GM21825 (cell line): ENCODE measurements around the gene INCENP.
"Not testable (repeated sequence)": the region's sequence is repeated elsewhere in the genome, so short reads cannot be mapped to it uniquely, and the experiment has no call there.

Experiments
- ATAC-seq: cut with Tn5 transposase; IDR thresholded peaks from one replicate; pipeline ENCODE4 v1.9.1; 2021; ENCODE audit warnings: mild to moderate bottlenecking, moderate library complexity; ENCODE audit not compliant: unreplicated experiment

Gene INCENP

DNA sequence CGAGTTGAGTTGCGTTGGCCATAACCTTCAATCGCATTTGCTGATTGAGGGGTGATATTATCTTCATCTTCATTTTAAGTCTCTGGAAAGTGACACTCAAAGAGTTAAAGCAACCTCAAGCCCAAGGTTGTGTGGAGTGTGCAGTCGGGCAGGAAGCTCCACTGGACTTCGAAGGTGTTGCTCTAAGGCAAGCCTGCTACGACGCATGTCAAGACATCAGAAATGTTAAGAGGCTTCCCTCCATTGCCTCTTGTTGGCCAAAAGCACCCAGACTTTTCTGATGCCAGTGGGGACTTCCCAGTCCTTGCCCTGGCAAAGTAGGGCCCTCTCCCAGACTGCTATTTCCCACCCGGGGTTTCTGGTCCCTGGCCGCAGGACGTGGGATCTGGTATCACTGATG lies 42.6 kb downstream of the INCENP start:
- no peak for ATAC-seq

DNA sequence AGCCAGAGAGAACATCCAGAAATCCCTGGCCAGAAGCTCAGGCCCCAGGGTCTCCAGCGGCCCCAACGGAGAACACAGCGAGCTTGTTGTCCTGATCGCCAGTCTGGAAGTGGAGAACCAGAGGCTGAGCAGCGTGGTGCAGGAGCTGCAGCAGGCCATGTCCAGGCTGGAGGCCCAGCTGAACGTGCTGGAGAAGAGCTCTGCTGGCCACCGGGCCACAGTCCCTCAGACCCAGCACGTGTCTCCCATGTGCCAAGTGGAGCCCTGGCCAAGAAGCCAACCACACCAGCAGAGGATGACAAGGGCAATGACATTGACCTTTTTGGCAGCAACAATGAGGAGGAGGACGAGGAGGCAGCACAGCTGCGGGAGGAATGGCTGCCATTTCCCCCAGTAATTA lies 45.6 kb downstream of the INCENP start:
- ATAC-seq: no peak

DNA sequence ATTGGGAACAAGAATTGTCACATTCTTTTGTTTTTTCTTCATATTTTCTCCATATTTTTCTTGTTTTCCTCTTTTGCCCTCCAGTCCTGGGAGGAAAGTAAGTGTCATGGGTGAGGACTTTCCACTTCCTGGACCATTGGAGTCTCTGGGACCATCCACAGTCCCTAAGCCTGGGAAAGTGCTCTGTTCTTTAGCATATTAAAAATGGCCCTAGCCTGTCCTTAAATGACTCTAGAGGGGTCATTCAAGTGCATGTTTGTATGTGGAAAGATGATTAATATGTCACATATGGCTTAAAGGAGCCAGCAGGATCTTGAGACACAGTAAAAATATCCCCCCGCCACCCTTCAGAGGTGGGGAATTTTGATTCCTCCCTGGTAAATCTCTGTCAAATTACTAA lies 46.1 kb downstream of the INCENP start:
- no peak for ATAC-seq

DNA sequence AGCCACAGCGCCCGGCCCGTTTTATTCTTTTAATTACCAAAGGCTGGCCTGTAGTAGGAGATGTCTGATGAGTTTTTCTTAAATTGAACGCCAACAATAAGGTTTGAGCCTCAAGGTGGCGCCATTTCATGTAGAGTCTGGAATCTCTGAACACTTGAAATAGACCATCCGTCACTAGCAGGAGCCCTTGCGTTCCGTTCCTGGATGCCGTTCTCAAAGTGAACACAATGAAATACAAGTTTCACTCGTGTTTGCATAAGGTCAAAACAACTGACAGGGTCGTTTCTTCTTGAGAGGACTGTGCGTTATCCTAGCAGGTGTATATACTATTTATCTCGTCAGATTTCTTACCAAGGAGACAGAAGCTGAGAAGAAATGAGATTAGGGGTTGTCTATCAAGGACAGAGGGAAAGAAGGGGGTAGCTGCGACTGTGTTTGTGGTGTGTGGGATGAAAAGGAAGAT lies 47.5 kb downstream of the INCENP start:
- no peak for ATAC-seq

DNA sequence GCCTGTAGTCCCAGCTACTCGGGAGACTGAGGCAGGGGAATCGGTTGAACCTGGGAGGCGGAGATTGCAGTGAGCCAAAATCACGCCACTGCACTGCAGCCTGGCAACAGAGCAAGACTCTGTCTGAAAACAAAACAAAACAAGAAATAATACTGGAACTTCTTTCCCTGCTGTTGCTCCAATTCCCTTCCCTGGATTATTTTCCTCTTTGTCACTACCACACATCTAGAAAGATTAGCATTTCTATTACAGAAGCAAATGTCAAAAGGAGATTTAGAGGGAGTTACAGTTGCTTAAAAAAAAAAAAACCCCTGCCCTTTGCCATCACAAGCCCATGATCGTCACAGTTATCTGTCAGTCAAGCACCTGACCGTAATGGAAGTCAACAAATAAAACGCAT lies 48.5 kb downstream of the INCENP start:
- ATAC-seq: no peak

DNA sequence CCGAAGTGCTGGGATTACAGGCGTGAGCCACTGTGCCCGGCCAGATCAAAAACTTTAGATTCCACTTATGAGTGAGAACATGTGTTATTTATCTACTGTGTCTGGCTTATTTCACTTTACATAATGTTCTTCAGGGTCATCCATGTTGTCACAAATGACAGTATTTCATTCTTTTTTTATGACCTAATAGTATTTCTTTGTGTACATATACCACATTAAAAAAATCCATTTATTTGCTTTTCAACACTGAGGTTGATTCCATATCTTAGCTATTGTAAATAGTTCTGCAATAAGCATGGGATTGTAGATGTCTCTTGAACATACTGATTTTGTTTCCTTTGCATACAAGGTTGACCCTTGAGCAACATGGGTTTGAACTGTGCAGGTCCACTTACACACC lies 53.0 kb downstream of the INCENP start:
- no peak for ATAC-seq

DNA sequence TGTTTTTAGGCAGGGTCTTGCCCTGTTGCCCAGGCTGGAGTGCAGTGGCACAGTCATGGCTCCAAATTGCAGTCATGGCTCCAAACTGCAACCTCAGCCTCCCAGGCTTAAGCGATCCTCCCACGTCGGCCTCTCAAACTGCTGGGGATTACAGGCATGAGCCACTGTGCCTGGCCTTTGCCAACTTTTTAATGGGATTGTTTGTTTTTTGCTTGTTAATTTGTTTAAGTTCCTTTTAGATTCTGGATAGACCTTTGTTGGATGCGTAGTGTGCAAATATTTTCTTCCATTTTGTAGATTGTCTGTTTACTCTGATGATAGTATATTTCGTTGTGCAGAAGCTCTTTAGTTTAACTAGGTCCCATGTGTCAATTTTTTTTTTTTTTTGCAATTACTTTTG lies 56.2 kb downstream of the INCENP start:
- ATAC-seq: no peak

DNA sequence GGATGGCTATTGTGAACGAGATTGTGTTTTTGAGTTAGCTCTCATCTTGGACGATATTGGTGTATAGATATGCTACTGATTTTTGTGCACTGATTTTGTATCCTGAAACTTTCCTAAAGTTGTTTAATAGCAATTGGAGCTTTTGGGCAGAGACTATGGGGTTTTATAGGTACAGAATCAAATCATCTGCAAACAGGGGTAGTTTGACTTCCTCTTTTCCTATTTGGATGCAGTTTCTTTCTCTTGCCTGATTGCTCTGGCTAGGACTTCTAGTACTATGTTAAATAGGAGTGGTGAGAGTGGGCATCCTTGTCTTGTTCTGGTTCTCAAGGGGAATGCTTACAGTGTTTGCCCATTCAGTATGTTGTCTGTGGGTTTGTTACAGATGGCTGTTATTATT lies 57.3 kb downstream of the INCENP start:
- no peak for ATAC-seq

DNA sequence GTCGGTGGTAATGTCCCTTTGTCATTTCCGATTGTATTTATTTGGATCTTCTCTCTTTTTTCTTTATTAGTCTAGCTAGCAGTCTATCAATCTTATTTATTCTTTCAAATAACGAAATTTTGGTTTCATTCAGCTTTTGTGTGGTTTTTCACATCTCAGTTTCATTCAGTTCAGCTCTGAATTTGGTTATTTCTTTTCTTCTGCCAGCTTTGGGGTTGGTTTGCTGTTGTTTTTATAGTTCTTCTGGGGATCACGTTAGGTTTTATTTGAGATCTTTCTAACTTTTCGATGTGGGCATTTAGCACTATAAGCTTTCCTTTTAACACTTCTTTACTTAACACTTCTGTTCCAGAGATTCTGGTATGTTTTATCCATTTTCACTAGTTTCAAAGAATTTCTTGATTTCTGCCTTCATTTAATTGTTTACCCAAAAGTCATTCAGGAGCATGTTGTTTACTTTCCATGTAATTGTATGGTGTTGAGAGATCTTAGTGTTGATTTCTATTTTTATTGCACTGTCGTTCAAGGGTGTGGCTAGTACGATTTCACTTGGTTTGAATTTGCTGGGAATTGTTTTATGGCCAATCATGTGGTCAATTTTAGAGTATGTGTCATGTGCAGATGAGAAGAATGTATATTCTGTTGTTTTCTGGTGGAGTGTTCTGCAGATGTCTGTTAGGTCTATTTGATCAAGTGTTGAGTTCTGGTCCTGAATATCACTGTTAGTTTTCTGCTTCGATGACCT lies 58.5 kb downstream of the INCENP start:
- no peak for ATAC-seq

DNA sequence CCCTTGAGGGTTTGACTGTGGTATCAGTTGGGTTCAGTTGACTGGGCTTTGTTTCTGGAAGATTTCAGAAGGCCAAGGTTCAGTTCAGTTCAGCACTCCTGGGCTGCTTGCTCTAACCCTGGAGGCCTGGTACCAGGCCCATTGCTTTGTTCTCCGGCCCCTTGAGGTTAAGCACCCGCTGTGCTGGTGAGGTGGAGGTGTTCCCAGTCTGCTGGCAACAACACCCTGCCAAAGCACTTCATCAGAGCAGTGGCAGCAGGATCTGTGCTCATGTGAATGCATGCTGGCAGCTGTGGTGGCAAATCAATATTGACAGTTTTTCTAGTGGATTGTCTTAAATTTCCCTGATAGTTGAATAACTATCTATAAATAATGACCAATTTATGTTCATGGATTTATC lies 62.4 kb downstream of the INCENP start:
- ATAC-seq: no peak

DNA sequence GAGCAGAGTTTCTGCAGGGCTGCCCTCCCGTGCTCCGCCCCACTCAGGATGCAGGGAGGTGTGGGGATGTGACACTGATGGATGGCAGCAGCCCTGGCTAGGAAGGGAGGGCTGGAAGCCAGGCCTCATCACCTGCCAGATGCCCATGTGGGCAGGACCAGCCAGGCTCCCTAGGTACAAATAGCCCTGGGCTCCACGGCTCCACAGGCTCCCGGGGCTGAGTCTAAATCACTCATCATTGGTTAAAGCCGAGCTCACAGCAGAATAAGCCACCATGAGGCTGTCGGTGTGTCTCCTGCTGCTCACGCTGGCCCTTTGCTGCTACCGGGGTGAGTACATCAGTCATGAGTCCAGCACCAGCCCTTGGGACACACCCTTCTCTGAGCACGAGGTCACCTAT lies 66.2 kb downstream of the INCENP start, which contains the start of gene SCGB1D1:
Gene SCGB1D1, plus strand, starts transcription at position 206 of the 400 bp plus-strand sequence. Its CDS starts 69 bp downstream, at position 275.
- no peak for ATAC-seq

DNA sequence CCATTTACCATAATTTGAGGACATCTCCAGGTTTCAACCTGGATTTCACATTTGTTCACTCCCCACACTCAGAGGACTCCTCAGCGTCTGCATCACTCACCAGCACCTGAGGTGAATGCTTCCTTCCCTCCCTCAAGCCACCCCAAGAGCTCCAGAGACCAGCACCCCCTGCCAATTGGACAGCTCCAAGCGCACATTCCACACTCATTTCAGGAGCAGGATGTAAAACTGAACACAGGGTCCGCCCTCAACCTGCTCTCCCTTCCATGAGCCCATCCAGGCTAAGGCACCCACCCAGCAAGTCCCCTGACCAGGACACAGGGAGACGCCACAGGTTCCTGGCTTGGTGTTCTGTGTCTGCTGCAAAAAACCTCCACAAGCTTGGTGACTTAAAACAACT lies 70.1 kb downstream of the INCENP start:
- no peak for ATAC-seq

DNA sequence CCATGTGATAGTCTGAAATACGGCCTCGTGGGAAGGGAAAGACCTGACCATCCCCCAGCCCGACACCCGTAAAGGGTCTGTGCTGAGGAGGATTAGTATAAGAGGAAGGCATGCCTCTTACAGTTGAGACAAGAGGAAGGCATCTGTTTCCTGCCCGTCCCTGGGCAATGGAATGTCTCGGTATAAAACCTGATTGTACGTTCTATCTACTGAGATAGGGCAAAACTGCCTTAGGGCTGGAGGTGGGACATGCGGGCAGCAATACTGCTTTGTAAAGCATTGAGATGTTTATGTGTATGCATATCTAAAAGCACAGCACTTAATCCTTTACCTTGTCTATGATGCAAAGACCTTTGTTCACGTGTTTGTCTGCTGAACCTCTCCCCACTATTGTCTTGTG lies 71.2 kb downstream of the INCENP start:
- ATAC-seq: not testable (repeated sequence)

DNA sequence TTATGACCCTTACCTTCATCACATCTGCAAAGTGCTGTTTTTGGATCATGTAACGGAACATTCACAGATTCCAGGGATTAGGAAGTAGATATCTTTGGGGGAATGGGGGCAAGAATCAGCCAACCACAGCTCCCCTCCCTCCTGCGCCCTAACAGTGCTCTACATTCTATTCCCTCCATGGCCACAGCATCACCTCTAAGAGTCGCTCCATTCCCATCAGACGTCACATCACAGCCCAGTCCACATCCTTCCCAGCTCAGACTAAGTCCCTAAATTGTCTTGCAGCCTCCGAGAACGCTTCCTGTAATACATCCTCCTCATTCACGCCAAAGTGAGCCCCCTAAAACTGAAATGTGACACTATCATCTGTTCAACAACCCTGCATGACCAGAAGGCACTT lies 72.1 kb downstream of the INCENP start:
- no peak for ATAC-seq

DNA sequence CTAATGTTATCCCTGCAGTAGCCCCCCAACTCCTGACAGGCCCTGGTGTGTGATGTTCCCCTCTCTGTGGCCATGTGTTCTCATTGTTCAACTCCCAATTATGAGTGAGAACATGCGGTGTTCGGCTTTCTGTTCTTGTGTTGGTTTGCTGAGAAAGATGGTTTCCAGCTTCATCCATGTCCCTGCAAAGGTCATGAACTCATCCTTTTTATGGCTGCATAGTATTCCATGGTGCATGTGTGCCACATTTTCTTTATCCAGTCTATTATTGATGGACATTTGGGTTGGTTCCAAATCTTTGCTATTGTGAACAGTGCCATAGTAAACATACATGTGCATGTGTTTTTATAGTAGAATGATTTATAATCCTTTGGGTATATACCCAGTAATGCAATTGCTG lies 73.6 kb downstream of the INCENP start:
- ATAC-seq: not testable (repeated sequence)

DNA sequence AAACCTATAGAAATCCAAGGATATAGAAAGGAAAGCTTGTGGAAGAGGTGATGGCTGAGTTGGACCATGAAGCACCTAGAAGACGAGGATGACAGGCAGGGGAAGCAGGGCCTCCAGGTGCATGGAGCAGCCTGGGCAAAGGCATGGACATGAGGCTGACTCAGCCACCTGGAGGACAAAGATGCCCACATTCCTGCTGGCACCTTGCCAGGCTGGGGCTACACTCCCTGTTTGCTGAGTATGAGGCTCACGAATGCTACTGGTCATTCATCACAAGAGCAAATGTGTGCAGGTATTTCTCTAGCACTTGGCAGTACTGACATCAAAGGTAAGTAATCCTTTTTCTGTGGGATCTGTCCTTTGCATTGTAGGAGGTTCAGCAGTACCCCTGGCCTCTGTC lies 77.6 kb downstream of the INCENP start:
- ATAC-seq: no peak
